Neural progenitor cell (in vitro differentiated cells): ENCODE measurements around the gene IGFBP4.

Experiments
- CTCF ChIP-seq: fragments of 200-600 bp; sonication (generic); IDR thresholded peaks from 2 replicates; pipeline ENCODE4 v1.5.1; 2017; ENCODE audit warnings: antibody characterized with exemption, mild to moderate bottlenecking
- EZH2 ChIP-seq: fragments of 200-600 bp; sonication (generic); IDR thresholded peaks from 2 replicates; pipeline ENCODE4 v1.6.1; 2017; ENCODE audit warnings: antibody characterized with exemption, mild to moderate bottlenecking, moderate library complexity
- EZH2phosphoT487 ChIP-seq: fragments of 200-600 bp; sonication (generic); IDR thresholded peaks from 2 replicates; pipeline ENCODE4 v1.6.1; 2017; ENCODE audit warnings: antibody characterized with exemption

- TF ChIP-seq CTCF = no peak
- TF ChIP-seq EZH2 = no peak
- TF ChIP-seq EZH2phosphoT487 = no peak
Observed at GRCh38 chr17:40473573-40474365, 30.5 kb downstream of the IGFBP4 start.
